Stimulated activated effector memory CD8-positive, alpha-beta T cell treated with anti-CD3 and anti-CD28 coated beads, Interleukin-12 subunit alpha, Interleukin-12 subunit beta, amount 100 ng/mL, for 72 hours (primary cell): Measurements from ENCODE around the gene PEX1.
"Not testable (repeated sequence)": the region's sequence is repeated elsewhere in the genome, so short reads cannot be mapped to it uniquely, and the experiment has no call there.

Experiments
- ATAC-seq: fragments of 150-1000 bp; cut with Tn5 transposase; 2 replicates; pipeline ENCODE4 v1.10.0; 2021
- DNase-seq, 2 donors: peaks; one replicate each; pipeline ENCODE4 v3.0.0; 2021 to 2022; ENCODE audit warnings: low spot score in 2 of 2
- H3K27ac Mint-ChIP-seq: one replicate; pipeline ENCODE4 v1.8.0; 2022; ENCODE audit warnings: mild to moderate bottlenecking, mixed read lengths
- H3K36me3 Mint-ChIP-seq: one replicate; pipeline ENCODE4 v1.8.0; 2022; ENCODE audit warnings: mild to moderate bottlenecking, mixed read lengths
- H3K4me1 Mint-ChIP-seq: one replicate; pipeline ENCODE4 v1.8.0; 2022; ENCODE audit warnings: mixed read lengths
- H3K4me3 Mint-ChIP-seq: one replicate; pipeline ENCODE4 v1.8.0; 2022; ENCODE audit warnings: mild to moderate bottlenecking, mixed read lengths
- H3K9me3 Mint-ChIP-seq: one replicate; pipeline ENCODE4 v1.8.0; 2022; ENCODE audit warnings: mixed read lengths

The PEX1 gene

GRCh38 chr7:92484226-92484625 is 44.1 kb downstream of the PEX1 start:
- H3K4me1 Mint-ChIP-seq, ATAC-seq, H3K4me3 Mint-ChIP-seq, H3K27ac Mint-ChIP-seq, H3K9me3 Mint-ChIP-seq, DNase-seq: not testable (repeated sequence)
- peaks cover 36% of the 10 kb centered on the region for H3K36me3 Mint-ChIP-seq

- peak in 1 of 2 donors; percentile 32 for DNase-seq
- H3K4me1 Mint-ChIP-seq, H3K27ac Mint-ChIP-seq, H3K4me3 Mint-ChIP-seq, H3K9me3 Mint-ChIP-seq, ATAC-seq: not testable (repeated sequence)
- H3K36me3 Mint-ChIP-seq, result peaks cover 30% of the 10 kb centered on the region
Observed at GRCh38 chr7:92483624-92484023, 44.7 kb downstream of the PEX1 start.

DNA sequence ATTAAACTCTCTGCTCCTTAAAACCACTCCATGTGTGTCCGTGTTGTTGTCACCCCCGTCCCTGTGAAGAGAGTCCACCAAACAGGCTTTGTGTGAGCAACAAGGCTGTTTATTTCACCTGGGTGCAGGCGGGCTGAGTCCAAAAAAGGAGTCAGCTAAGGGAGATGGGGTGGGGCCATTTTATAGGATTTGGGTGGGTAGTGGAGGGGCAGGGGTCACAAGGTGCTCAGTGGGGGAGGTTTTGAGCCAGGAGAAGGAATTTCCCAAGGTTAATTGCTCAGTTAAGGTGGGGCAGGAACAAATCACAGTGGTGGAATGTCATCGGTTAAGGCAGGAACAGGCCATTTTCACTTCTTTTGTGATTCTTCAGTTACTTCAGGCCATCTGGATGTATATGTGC is 49.2 kb downstream of the PEX1 start:
- ATAC-seq, H3K4me3 Mint-ChIP-seq, H3K36me3 Mint-ChIP-seq, H3K4me1 Mint-ChIP-seq, H3K9me3 Mint-ChIP-seq, H3K27ac Mint-ChIP-seq: not testable (repeated sequence)
- DNase-seq, result peak in 1 of 2 donors; percentile 20

GRCh38 chr7:92478711-92479110 is 49.6 kb downstream of the PEX1 start:
- Mint-ChIP-seq H3K4me1 (no peaks in the 10 kb centered on the region), H3K4me3 (no peak overlapping the region), H3K36me3 (no peaks in the 10 kb centered on the region), H3K27ac (no peak overlapping the region), H3K9me3 (no peaks in the 10 kb centered on the region)
- DNase-seq (peak in 1 of 2 donors; percentile 12), ATAC-seq (no peak)

DNA sequence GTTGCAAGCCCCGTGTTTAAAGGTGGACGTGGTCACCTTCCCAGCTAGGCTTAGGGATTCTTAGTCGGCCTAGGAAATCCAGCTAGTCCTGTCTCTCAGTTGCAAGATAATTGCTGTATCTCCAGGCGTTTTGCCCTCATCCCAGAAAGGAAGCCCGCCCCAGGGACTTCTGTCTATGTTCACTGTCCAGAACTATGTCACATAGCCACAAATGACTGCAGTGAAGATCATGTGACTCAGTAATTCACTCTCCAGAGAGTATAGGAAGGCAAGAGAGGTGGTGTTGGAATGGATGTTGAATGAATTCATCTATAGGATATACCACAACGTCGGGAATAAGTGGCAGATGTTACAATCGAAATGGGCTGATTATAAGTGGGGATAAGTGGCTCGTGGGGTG is 50.2 kb downstream of the PEX1 start:
- no peak overlapping the region for H3K27ac Mint-ChIP-seq
- no peaks in the 10 kb centered on the region for H3K4me1 Mint-ChIP-seq
- ATAC-seq (no peak), DNase-seq (no peak)
- H3K4me3 Mint-ChIP-seq, result no peak overlapping the region
- no peaks in the 10 kb centered on the region for H3K36me3 Mint-ChIP-seq
- H3K9me3 Mint-ChIP-seq, result no peaks in the 10 kb centered on the region

GRCh38 chr7:92477681-92478080 is 50.6 kb downstream of the PEX1 start, which contains the start of gene ERVW-1:
ERVW-1 (minus strand) TSS chr7:92477946; CDS start chr7:92470381, 7,565 bp downstream.
- not testable (repeated sequence) for H3K36me3 Mint-ChIP-seq, H3K27ac Mint-ChIP-seq, H3K9me3 Mint-ChIP-seq, ATAC-seq, H3K4me1 Mint-ChIP-seq, H3K4me3 Mint-ChIP-seq, DNase-seq

DNA sequence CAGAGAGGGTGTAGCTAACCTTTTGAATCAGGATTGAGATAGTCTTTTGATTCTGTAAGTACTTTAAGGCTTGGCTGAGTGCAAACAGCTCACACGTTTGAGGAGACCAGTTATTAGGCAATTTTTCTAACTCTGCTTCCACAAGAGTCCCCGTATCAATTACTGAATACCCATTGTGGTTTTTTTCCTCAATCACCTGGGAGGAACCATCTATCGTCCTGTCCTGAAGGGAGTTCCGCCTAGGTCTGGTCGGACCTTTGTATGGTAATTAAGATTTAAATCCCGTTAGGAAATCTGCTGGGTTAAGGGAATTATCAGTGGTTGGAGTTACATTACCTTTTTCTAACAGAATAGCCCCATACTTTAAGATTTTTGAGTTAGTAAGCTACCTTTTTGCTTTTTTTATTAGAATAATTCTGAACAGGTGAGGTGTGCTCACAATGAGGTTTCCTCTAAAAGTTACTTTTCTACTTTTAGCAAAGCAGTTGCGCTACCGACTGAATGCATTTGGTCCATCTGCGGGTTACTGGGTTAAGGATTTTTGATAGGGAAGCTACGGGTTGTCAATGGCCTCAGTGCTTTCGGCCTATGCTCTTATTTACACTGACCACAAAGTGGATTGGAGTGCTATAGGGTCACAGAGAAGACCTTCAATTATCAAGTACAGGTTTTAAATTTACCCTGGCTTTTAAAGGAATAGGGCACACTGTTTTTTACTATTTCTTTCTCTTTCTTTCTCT is 52.3 kb downstream of the PEX1 start:
- H3K27ac Mint-ChIP-seq, ATAC-seq, H3K36me3 Mint-ChIP-seq, H3K4me1 Mint-ChIP-seq, H3K4me3 Mint-ChIP-seq, H3K9me3 Mint-ChIP-seq, DNase-seq: not testable (repeated sequence)

GRCh38 chr7:92475261-92475770 is 53.0 kb downstream of the PEX1 start:
- H3K4me1 Mint-ChIP-seq, H3K4me3 Mint-ChIP-seq, DNase-seq, H3K27ac Mint-ChIP-seq, H3K36me3 Mint-ChIP-seq, H3K9me3 Mint-ChIP-seq, ATAC-seq: not testable (repeated sequence)

DNA sequence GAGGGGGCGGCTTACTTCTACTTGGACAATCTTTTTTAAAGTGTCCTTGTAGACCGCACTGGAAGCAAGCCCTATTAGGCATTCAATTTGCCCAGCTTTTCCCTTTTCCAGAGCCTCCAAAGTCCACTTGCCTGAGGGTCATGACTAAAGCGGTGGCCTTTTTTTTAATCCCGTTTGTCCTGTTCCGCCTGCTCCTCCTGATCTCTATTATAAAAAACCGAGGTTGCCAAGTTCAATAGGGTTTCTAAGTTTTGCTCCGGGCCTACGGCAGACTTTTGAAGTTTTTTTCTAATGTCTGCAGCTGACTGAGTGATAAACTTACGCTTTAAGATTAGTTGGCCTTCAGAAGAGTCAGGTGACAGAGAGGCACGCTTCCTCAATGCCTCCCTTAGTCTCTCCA is 54.3 kb downstream of the PEX1 start:
- not testable (repeated sequence) for ATAC-seq, H3K4me1 Mint-ChIP-seq, H3K4me3 Mint-ChIP-seq, H3K36me3 Mint-ChIP-seq, DNase-seq, H3K27ac Mint-ChIP-seq, H3K9me3 Mint-ChIP-seq

DNA sequence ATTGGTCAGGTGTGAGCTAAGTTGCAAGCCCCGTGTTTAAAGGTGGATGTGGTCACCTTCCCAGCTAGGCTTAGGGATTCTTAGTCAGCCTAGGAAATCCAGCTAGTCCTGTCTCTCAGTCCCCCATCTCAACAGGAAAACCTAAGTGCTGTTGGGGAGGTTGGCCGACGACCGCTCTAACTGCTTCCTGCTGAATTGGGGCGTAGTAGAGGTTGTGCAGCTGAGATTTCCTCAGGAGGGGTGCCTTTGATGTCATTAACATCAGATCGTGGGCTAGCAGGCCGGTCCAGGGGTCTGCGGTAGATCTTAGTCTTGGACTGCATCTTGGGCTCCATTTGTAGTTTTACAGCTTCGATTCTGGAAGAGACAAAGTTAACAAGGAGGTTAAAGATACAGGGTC is 59.7 kb downstream of the PEX1 start:
- not testable (repeated sequence) for H3K27ac Mint-ChIP-seq, H3K36me3 Mint-ChIP-seq, H3K9me3 Mint-ChIP-seq, H3K4me1 Mint-ChIP-seq, DNase-seq, ATAC-seq, H3K4me3 Mint-ChIP-seq

DNA sequence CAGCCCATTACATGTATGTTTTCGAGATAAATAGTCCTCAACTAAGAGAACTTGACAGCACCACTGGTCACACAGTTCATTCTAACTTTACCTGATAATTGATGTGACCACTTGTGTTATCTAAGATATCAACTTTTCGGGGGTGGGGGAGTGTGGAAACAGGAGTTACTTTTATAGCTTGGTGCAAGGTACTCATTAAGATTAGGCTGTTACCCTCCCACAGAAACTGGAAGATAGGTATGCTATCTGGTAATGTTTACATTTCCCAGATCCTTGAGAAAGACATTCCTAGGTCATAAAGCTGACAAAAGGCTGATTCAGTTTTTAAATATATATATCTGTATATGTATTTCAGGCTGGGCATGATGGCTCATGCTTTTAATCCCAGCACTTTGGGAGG is 61.6 kb downstream of the PEX1 start:
- no peak overlapping the region for H3K27ac Mint-ChIP-seq
- no peaks in the 10 kb centered on the region for H3K36me3 Mint-ChIP-seq
- peaks cover 2% of the 10 kb centered on the region for H3K9me3 Mint-ChIP-seq
- DNase-seq (no peak), ATAC-seq (no peak)
- H3K4me3 Mint-ChIP-seq, result no peak overlapping the region
- no peaks in the 10 kb centered on the region for H3K4me1 Mint-ChIP-seq

- no peak overlapping the region for H3K27ac Mint-ChIP-seq
- H3K4me1 Mint-ChIP-seq, result no peaks in the 10 kb centered on the region
- no peaks in the 10 kb centered on the region for H3K36me3 Mint-ChIP-seq
- DNase-seq, result no peak
- H3K9me3 Mint-ChIP-seq, result peaks cover 2% of the 10 kb centered on the region
- no peak overlapping the region for H3K4me3 Mint-ChIP-seq
- no peak for ATAC-seq
Observed at GRCh38 chr7:92464515-92464914, 63.8 kb downstream of the PEX1 start.

DNA sequence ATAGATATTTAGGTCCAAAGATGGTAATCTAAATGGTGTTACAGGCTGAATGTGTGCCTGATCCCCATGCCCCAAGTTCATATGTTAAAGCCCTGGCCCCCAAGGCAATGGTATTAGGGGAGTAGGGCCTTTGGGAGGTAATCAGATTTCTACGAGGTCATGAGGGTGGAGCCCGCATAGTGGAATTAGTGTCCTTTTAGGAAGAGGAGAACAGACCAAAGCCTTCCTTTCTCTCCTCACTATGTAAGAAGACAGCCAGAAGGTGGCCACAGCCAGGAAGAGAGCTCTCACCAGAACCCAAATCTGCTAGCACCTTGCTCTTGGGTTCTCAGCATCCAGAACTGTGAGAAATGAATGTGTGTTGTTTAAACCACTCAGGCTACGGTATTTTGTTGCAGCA is 65.8 kb downstream of the PEX1 start:
- no peak for DNase-seq
- peaks cover 6% of the 10 kb centered on the region for H3K36me3 Mint-ChIP-seq
- H3K27ac Mint-ChIP-seq, result no peak overlapping the region
- H3K9me3 Mint-ChIP-seq, result no peaks in the 10 kb centered on the region
- no peaks in the 10 kb centered on the region for H3K4me1 Mint-ChIP-seq
- no peak overlapping the region for H3K4me3 Mint-ChIP-seq
- ATAC-seq, result no peak

DNA sequence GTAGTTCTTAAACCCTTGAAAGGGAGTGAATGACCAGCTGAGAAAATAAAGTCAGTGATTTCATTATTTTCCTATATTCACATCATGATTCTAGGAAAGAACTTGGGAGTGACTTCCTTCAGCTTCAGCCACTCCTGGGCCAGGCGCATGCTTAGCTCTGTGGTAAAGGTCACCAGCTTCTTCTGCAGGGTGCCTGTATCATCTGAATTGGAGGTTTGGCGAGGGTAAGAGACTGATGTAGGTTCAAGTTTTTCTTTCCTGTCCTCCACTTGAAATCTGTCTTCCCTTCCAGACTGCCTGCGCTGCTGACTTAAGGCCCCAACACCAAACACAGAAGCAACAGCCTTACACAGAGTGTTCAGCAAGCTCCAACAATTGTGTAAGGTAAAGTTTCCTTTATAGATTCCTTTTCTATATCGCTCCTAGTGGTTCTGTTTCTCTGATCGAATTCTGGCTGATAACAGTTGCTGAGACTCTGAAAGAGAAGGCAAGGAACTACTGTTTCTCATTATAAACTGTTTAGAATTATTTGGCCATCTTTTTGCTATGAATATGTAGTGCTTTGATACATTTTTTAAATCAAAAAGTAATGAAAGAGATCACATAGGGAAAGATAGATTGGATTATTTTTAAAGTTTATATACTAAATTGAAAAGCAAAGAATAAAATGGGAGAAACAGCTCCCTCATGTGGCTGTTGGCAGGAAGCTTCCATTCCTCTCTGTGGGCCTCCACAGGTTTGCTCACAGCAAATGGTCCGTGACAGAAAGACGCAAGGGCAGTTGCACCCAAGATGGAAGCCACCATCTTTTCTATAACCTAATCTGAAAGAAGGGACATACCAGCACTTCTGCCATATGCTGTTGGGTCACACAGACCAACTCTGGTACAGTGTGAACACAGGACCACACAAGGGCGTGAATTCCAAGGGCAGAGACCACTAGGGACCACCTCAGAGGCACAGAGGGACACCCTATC is 67.0 kb downstream of the PEX1 start:
- H3K4me3 Mint-ChIP-seq, result no peak overlapping the region
- no peaks in the 10 kb centered on the region for H3K9me3 Mint-ChIP-seq
- no peak overlapping the region for H3K27ac Mint-ChIP-seq
- DNase-seq (peak in 1 of 2 donors; percentile 55), ATAC-seq (peak; percentile 62)
- H3K36me3 Mint-ChIP-seq, result peaks cover 19% of the 10 kb centered on the region
- H3K4me1 Mint-ChIP-seq, result no peaks in the 10 kb centered on the region

GRCh38 chr7:92460510-92460909 is 67.8 kb downstream of the PEX1 start:
- DNase-seq (no peak), ATAC-seq (no peak)
- no peak overlapping the region for H3K27ac Mint-ChIP-seq
- H3K4me1 Mint-ChIP-seq, result no peaks in the 10 kb centered on the region
- no peak overlapping the region for H3K4me3 Mint-ChIP-seq
- H3K36me3 Mint-ChIP-seq, result peaks cover 27% of the 10 kb centered on the region
- no peaks in the 10 kb centered on the region for H3K9me3 Mint-ChIP-seq
